SU-DHL-6 (cell line): ENCODE measurements around the gene ELOVL6.

ENCODE experiments used
- CTCF ChIP-seq: fragments of 200-600 bp; sonication (generic); IDR thresholded peaks from one replicate; pipeline ENCODE4 v1.5.1; 2017; ENCODE audit warnings: antibody characterized with exemption, mild to moderate bottlenecking, low read length, moderate library complexity; ENCODE audit not compliant: insufficient read depth, poor library complexity, severe bottlenecking
- EZH2phosphoT487 ChIP-seq: fragments of 200-600 bp; sonication (generic), shearing (Covaris generic); conservative IDR thresholded peaks from 2 replicates; pipeline ENCODE4 v1.6.1; 2018; ENCODE audit warnings: mild to moderate bottlenecking, antibody characterized with exemption, low read length, moderate library complexity, mixed read lengths

GRCh38 chr4:110088670-110089069, 109.7 kb downstream of the ELOVL6 start:
- TF ChIP-seq CTCF (no peak), EZH2phosphoT487 (no peak)
